Non-pigmented ciliary epithelial cell (primary cell): ENCODE measurements around the gene SFRP5.

ENCODE experiments used
- DNase-seq: peaks from one replicate; pipeline ENCODE4 v3.0.0-alpha.2; 2010; ENCODE audit warnings: low read depth

SFRP5 gene

GRCh38 chr10:97736403-97736901, 35.3 kb downstream of the SFRP5 start:
- no peak for DNase-seq

DNA sequence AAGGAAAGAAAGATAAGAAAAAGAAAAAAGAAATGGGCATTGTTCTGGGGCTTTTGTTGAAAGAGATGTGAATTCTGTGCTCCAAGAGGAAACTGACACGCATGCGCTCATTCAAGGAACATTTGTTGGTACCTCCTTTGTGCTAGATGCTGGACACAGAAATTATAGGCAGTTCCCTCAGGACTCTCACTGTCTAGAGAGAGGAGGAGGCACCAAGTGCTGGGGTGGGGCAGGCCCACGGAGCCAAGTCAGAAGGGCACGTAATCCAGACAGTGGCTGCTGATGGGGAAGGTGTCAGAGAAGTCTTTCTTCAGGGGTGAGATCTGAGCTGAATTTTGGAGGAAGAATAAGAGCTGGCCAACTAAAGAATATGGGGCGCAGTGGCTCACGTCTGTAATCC, 37.8 kb downstream of the SFRP5 start:
- no peak for DNase-seq

DNA sequence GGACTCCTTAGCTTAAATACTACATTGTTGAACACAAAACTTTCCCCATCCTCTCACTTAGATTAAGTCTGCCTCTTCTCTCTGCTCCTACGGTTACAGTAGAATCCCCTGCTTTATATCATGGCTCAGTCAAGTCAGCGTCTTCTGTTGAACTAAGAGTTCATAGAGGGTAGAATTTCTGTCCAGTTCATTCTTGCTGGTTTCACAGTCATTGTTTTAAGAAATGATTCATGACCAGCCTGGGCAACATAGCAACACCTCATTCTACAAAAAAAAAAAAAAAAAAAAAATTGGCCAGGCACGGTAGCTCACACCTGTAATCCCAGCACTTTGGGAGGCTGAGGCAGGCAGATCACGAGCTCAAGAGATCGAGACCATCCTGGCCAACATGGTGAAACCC, 38.5 kb downstream of the SFRP5 start:
- DNase-seq: no peak

DNA sequence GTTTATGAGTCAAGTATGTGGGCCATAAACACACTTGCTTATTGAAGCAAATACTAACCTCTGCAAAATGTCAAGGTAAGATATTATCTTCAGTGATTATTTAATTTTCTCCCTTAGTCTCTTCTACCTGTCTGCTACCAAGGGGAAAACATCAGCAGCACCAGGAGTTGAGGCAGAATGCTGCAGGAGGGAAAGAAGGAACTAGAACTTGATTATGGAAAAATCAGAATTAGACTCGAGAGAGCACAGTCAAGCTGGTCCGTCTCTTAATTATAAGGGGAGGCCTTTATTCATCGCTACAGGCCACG, 39.8 kb downstream of the SFRP5 start:
- no peak for DNase-seq

DNA sequence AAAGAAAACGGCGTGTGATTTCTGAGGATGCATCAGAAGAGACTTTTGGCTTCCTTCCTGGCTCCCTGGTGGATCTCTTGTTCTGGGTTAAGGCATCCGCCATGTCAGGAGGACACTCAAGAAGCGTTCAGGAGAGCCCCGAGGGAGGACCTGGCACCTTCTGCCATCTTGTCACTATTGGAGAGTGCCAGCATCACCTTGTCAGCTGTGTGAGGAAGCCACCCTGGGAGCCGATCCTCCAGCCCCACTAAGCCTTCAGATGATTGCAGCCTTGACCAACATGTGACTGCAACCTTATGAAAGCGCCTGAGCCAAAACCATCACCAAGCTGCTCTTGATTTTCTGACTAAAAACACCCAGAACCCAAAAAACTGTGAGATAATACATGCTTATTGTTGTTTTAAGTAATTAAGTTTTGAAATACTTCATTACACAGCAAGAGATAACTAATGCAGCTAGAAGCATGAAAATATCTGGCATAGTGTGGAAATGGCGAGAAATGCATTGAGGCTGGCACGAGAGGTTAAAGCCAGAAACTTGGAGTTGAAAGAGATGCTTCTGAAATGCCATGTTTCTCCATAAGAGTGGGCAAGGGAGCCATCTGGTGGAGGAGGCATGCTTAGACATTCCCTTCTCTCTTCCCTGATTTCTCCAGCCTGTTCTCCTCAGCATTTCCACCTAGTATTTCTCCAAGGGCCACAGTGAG, 40.3 kb downstream of the SFRP5 start:
- peak; percentile 31 for DNase-seq

DNA sequence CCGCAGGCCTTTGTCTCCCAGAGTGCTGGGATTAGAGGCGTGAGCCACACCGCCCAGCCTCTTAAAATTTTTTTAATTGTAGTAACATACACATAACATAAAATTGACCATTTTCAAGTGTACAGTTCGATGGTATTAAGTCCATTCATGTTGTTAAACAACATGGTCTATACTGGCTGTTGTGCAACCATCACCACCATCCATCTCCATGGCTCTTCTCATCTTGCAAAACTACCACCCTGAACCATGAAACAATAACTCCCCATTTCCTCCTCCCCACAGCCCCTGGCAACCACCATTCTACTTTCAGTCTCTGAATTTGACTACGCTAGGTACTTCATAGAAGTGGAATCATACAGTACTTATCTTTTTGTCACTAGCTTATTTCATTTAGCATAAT, 42.8 kb downstream of the SFRP5 start:
- DNase-seq: no peak

DNA sequence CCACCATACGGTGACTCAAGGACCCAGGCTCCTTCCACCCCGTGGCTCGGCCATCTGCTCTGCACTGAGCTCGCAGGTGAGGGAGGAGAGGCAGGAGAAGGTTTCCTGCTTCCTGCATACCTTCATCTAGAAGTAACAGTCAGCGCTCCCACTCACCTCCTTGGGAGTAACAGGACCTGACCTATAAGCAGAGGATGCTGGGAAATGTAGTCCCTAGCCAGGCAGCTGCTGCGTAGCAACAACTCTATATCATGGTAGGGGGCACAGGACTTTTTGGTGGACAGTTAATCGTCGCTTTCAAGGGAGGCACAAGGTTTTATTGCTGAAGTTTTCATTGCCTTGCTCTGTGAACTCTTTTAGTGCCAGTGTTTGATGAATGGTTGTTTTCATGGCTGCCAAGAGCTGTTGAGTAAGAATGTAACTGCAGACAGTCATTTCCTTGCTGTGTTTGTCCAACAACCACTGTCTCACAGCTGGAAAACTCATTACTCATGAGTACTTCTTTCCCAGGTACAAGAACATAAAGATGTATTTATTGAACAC, 45.1 kb downstream of the SFRP5 start:
- peak; percentile 13 for DNase-seq

DNA sequence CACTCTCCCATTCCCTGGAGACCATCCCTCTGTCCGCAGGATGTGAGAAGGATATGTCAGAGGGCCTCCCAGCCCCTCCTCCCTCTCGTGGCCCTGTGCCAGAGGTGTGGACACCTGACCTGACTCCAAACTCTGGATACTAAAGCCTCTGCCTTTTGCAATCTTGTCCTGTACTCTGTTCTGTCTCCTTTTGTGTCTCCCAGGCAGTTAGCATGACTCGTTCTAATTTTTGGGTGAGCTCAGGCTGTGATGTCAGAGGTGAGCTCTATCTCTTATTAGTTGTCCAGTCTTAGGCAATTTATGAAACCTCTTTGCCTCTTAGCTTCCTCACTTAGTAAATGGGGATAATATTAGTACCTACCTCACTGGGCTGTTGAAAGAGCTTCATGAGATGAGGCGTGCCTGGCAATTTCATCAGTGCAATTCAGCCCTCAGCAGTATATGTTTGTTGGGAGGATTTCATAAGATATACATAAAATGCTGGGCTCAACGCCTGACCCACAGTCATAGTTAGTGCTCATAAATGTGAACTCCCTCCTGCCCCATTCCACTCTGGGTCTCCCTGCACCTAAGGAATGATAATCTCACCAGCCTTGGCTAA, 47.4 kb downstream of the SFRP5 start:
- no peak for DNase-seq

- no peak for DNase-seq
Measured at GRCh38 chr10:97723001-97723400, 48.8 kb downstream of the SFRP5 start.

DNA sequence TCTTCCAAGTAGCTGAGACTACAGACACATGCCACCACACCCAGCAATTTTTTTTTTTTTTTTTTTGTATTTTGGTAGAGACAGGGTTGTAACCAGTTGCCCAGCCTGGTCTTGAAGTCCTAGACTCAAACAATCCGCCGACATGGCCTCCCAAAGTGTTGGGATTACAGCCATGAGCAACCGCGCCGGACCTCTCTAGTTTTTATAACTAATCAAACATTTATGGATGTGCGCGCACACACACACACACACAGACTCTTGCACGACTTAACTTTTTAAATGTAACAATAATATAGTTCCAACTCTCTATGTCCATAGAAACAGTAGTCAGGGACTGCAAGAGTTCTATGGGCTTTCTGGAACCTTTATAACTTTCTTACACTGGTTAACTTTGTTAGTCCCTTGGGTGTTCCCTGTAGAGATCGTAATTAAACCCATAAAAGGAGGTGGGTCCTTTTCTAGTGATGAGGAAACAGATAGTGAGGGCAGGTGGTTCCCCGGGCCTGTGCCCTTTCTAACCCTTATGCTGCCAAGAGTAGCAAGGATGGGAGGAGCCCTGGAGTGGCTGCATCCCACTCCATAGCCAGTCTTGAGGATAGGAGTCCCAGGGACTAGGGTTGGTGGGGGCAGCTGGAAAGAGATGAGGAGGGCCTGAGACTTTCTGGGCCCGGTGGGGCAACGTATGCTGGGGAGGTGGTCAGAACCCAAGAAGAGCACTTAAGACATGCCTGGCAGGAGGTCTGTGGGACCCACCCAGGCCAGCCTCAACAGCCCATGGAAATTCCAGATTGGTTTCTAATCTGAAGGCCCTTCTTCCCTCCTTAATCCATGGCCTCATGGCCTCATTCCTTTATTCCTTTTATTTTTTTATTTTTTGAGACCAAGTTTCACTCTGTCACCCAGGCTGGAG, 49.7 kb downstream of the SFRP5 start:
- no peak for DNase-seq

- no peak for DNase-seq
Measured at GRCh38 chr10:97719602-97720001, 52.2 kb downstream of the SFRP5 start.

DNA sequence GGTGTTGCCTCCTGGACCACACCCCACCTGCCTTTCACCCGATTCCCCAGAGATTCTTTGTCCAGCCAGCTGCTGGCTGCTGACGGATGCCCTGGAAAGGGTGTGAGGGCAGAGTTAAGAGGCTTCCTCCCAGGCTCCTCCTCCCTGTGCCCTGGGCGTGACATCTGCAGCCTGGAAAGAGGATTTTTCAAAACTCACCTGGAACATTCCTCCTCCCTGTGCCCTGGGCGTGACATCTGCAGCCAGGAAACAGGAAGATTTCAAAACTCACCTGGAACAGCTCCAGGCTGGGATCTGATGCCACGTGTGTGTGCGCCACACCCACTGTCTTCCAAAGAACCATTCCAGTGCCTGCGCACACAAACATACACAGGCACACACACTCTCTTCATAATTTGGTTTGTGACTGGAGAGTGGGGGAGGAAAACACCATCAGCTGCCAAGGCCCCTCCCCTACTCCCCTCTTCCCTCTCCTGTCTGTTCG, 53.1 kb downstream of the SFRP5 start:
- no peak for DNase-seq

DNA sequence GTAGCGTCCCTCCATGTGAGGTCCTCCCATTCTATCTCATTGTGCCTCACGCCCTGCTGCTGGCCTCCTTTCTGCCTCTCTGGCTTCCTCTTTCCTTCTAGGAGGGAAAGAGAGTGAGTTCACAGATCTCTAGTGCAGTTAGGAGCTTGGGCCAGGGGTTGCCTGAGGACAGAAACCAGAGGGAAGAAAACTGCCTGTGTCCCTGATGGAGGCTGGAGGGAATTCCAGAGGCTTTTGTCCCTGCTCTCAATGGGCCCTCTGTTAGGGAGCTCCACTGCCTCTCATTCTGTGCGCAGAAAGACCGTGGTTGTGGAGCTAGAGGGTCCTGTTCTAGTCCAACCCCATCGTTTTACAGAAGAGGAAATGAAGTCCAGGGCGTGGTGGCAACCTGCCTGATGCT, 53.6 kb downstream of the SFRP5 start:
- no peak for DNase-seq

DNA sequence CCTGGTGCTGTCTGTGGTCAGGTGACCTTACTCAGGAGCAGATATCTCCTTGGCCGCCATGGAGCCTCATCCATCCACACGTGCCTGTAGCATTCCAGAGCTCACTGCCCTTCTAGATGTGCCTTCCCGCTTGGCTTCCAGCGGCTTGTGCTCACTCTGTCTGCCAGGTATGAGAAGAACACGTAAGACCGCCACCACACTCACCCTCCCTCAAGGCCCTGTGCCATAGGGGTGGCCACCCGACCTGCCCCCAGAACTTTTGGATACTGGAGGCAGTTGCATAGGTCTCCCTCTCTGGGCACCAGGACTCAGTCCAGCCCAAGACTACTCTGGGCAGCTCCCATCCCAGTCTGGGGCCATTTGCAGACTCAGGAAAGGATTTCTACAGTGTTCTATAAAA, 54.2 kb downstream of the SFRP5 start:
- DNase-seq: no peak
